Gastrocnemius medialis (tissue), 4 donors: Measurements from ENCODE around the gene PLA2G12A. TPM values are rescaled to one million over a fixed set of nuclear protein-coding genes. Genes with fewer than 3 reads are reported as not detected.

Source experiments
- ATAC-seq, 2 donors: fragments of 150-250 bp; one replicate each; pipeline ENCODE4 v1.9.1; 2016
- DNase-seq, 2 donors: peaks; one replicate each; pipeline ENCODE4 v3.0.0-alpha.2; 2019
- H3K27ac ChIP-seq, 4 donors: fragments of 200-600 bp; sonication (generic); 1 replicate in 1 of 4; 2 replicates in 3 of 4; pipeline ENCODE4 v1.5.1; 2016 to 2018; ENCODE audit warnings: mild to moderate bottlenecking in 2 of 4, moderate library complexity in 1 of 4
- H3K27me3 ChIP-seq, 3 donors: fragments of 200-600 bp; sonication (generic) in 2 of 3; 1 replicate in 1 of 3; 2 replicates in 2 of 3; pipeline versions ENCODE4 v1.5.1 to v1.6.0; 2016 to 2019; ENCODE audit warnings: mild to moderate bottlenecking in 1 of 3, moderate library complexity in 1 of 3
- H3K36me3 ChIP-seq, 2 donors: fragments of 200-600 bp; sonication (generic) in 1 of 2; one replicate each; pipeline ENCODE4 v1.5.1; 2017 to 2018
- H3K4me1 ChIP-seq, 2 donors: fragments of 200-600 bp; sonication (generic) in 1 of 2; one replicate each; pipeline ENCODE4 v1.5.1; 2016 to 2017; ENCODE audit warnings: mild to moderate bottlenecking in 2 of 2
- H3K4me3 ChIP-seq, 4 donors: fragments of 200-600 bp; sonication (generic) in 3 of 4; 1 replicate in 1 of 4; 2 replicates in 3 of 4; pipeline ENCODE4 v1.5.1; 2016 to 2019; ENCODE audit warnings: mild to moderate bottlenecking in 2 of 4
- H3K9me3 ChIP-seq, 3 donors: fragments of 200-600 bp; sonication (generic) in 2 of 3; 1 replicate in 1 of 3; 2 replicates in 2 of 3; pipeline ENCODE4 v1.5.1; 2016 to 2019
- CTCF ChIP-seq, 5 experiments: fragments of 450-650 bp in 3 of 5; fragments of 200-600 bp in 2 of 5; sonication (generic) in 2 of 5; IDR thresholded peaks in 4 of 5; conservative IDR thresholded peaks in 1 of 5; 1 replicate in 4 of 5; 2 replicates in 1 of 5; pipeline ENCODE4 v1.5.1; 2016 to 2019; ENCODE audit warnings: antibody characterized with exemption in 5 of 5, mild to moderate bottlenecking in 3 of 5, moderate library complexity in 3 of 5
- POLR2A ChIP-seq, 2 donors: fragments of 450-650 bp; IDR thresholded peaks; one replicate each; pipeline ENCODE4 v1.6.1; 2017; ENCODE audit warnings: antibody characterized with exemption in 2 of 2, mild to moderate bottlenecking in 2 of 2, moderate library complexity in 2 of 2
- in situ Hi-C, 4 donors: fragments of 200-750 bp; cut with MboI; loops; one replicate each; pipeline versions ENCODE4 v1.15.0 to v1.8.0; 2017; ENCODE audit warnings: low sequenced_read_pairs in 4 of 4
- intact Hi-C: fragments of 100-400 bp; cut with DNase I; formaldehyde crosslinking; loops from one replicate; pipeline ENCODE4 v1.15.1; 2023; ENCODE audit warnings: low total_unique reads
- total RNA-seq, 4 donors: library from RNA; depleted of rRNA; stranded (reverse); fragments of >200 nt; gene quantifications; one replicate each; pipeline versions ENCODE4 v1.1.0 to v1.2.3, GENCODE V29; 2016

Gene PLA2G12A
- total RNA-seq, 4 donors from 2014 or later: 26.7 to 83.1 (median 57.6) TPM

DNA sequence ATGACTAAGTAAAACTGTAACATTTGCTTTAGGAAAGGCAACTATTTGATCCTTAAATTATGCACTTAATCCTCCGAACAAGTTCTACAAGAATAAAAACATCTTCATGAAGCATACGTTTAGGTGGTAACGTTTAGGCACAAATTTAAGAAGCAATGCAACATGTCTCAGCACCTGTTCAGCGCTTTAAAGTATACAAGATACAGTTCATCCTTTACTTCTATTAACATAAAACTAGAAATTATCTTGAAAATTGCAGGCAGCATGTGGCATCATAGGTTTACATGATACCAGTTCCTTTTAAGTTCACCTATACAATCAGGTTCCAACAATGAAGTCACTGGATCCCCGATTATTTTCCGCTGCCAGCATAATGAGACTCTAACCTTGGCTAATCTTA is 1.5 kb downstream of the PLA2G12A start:
- in situ Hi-C loops (loop anchor here in 1 of 4 donors (10.0 kb wide), 1 partner anchor 86 kb away; the partner anchor contains the start of gene GAR1), intact Hi-C loops (loop anchor here (10.0 kb wide), 1 partner anchor 1104 kb away; the partner anchor contains the start of gene RPL34)
- Histone ChIP-seq H3K9me3 (no peaks in the 10 kb centered on the region), H3K27ac (no peak overlapping the region), H3K4me3 (peak overlapping the region; percentile 86 to 99 (median 94)), H3K36me3 (no peaks in the 10 kb centered on the region), H3K4me1 (peaks cover 14 to 19% of the 10 kb centered on the region in 2 donors), H3K27me3 (no peaks in the 10 kb centered on the region)
- TF ChIP-seq CTCF (IDR thresholded peaks at IDR 0.05 in 4 of 5, conservative IDR thresholded peaks at IDR 0.05 in 1 of 5) (no peak), POLR2A (IDR thresholded peaks at IDR 0.05) (no peak)
- ATAC-seq: no peak
- no peak for DNase-seq

DNA sequence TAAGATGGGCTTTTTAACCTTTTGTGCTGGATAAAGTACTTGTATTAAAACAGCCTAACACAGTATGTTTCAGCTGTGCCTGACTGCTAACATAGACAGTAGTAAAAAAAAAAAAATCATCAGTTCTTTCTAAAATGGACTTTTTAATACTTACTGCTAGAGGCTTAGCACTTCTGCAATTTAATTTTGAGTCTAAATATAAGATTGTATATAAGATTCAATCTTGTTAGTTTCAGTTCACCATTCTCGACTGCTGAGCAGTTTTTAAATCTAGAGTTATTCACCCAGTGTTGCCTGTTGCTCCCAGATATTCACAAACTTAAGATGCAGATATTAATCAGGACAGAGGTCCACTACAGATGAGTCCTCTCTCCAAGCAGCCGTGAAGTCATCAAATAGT is 6.8 kb downstream of the PLA2G12A start:
- intact Hi-C loops: loop anchor here (10.0 kb wide), 1 partner anchor 1098 kb away; the partner anchor contains the start of gene RPL34

DNA sequence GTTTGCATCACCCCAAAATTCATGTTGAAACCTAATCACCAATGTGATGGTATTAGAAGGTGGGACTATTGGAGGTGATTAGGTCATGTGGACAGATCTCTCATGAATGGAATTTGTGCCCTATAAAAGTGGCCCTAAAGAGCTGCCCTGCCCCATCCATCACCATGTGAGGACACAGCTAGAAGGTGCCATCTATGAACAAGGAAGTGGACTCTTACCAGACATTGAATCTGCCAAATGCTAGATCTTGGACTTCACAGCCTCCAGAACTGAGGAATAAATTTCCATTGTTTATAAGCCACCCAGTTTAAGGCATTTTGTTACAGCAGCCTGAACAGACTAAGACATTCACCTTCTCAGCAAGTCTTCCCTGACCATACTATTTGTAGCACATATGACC is 7.5 kb downstream of the PLA2G12A start:
- intact Hi-C loops: loop anchor here (10.0 kb wide), 1 partner anchor 1098 kb away; the partner anchor contains the start of gene RPL34
- DNase-seq (no peak), ATAC-seq (no peak)
- Histone ChIP-seq H3K36me3 (no peaks in the 10 kb centered on the region), H3K4me3 (no peak overlapping the region), H3K9me3 (no peaks in the 10 kb centered on the region), H3K27ac (no peak overlapping the region), H3K4me1 (no peaks in the 10 kb centered on the region), H3K27me3 (no peaks in the 10 kb centered on the region)
- no peak for TF ChIP-seq CTCF (IDR thresholded peaks at IDR 0.05 in 4 of 5, conservative IDR thresholded peaks at IDR 0.05 in 1 of 5)
- no peak for TF ChIP-seq POLR2A (IDR thresholded peaks at IDR 0.05)
- in situ Hi-C loops: loop anchor here in 3 of 4 donors (10.0 to 25.0 kb wide), 4 partner anchors 90 to 285 kb away; partner anchors contain the start of genes GAR1 (in 2 of the 3), SEC24B (in 2 of the 3) and CFI (in 1 of the 3)

More for the DNA sequence above, 6.8 kb downstream of the PLA2G12A start:
- H3K4me3 ChIP-seq: no peak overlapping the region
- no peak for DNase-seq
- no peak for TF ChIP-seq CTCF (IDR thresholded peaks at IDR 0.05 in 4 of 5, conservative IDR thresholded peaks at IDR 0.05 in 1 of 5)
- TF ChIP-seq POLR2A (IDR thresholded peaks at IDR 0.05): no peak
- no peaks in the 10 kb centered on the region for H3K36me3 ChIP-seq
- H3K27ac ChIP-seq: no peak overlapping the region
- no peaks in the 10 kb centered on the region for H3K27me3 ChIP-seq
- in situ Hi-C loops: loop anchor here in 3 of 4 donors (10.0 to 25.0 kb wide), 4 partner anchors 89 to 286 kb away; partner anchors contain the start of genes GAR1 (in 2 of the 3), SEC24B (in 2 of the 3) and CFI (in 1 of the 3)
- peaks cover 3% of the 10 kb centered on the region in 2 donors for H3K4me1 ChIP-seq
- no peak for ATAC-seq
- no peaks in the 10 kb centered on the region for H3K9me3 ChIP-seq

DNA sequence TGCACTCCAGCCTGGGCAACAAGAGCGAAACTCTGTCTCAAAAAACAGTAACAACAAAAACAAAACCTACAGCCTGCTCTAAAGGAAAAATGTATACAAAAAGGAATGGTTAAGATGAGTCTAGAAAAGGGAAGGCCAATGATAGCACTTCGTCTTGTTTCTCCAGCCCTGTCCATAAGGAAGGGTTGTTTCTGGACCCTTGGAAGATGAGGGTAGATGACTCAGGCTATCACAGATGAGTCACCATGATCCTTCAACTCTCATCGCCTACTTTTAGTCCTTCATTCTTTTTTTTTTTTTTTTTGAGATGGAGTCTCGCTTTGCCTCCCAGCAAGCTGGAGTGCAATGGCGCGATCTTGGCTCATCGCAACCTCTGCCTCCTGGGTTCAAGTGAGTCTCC is 8.8 kb downstream of the PLA2G12A start:
- intact Hi-C loops (loop anchor here (10.0 kb wide), 1 partner anchor 1096 kb away; the partner anchor contains the start of gene RPL34), in situ Hi-C loops (loop anchor here in 3 of 4 donors (10.0 to 25.0 kb wide), 4 partner anchors 91 to 284 kb away; partner anchors contain the start of genes GAR1 (in 2 of the 3), SEC24B (in 2 of the 3) and CFI (in 1 of the 3))
- ATAC-seq (no peak), DNase-seq (no peak)
- TF ChIP-seq CTCF (IDR thresholded peaks at IDR 0.05 in 4 of 5, conservative IDR thresholded peaks at IDR 0.05 in 1 of 5): no peak
- no peak for TF ChIP-seq POLR2A (IDR thresholded peaks at IDR 0.05)
- Histone ChIP-seq H3K4me1 (no peaks in the 10 kb centered on the region), H3K36me3 (peaks cover 0 to 9% of the 10 kb centered on the region in 2 donors), H3K4me3 (no peak overlapping the region), H3K27ac (no peak overlapping the region), H3K27me3 (no peaks in the 10 kb centered on the region), H3K9me3 (no peaks in the 10 kb centered on the region)
